PC-3 (cell line): ENCODE data around the gene PRKAR1B.

Source experiments
- EZH2phosphoT487 ChIP-seq: fragments of 300-600 bp; sonication (generic); IDR thresholded peaks from 2 replicates; pipeline ENCODE4 v1.6.1; 2018; ENCODE audit warnings: mild to moderate bottlenecking, antibody characterized with exemption, low read length, borderline replicate concordance
- TF ChIP-seq, protein P1 (sequence below): fragments of 300-600 bp; sonication (generic); conservative IDR thresholded peaks from 2 replicates; pipeline ENCODE4 v1.5.1; 2017; ENCODE audit warnings: antibody characterized with exemption, low read depth, mild to moderate bottlenecking, low read length

DNA sequence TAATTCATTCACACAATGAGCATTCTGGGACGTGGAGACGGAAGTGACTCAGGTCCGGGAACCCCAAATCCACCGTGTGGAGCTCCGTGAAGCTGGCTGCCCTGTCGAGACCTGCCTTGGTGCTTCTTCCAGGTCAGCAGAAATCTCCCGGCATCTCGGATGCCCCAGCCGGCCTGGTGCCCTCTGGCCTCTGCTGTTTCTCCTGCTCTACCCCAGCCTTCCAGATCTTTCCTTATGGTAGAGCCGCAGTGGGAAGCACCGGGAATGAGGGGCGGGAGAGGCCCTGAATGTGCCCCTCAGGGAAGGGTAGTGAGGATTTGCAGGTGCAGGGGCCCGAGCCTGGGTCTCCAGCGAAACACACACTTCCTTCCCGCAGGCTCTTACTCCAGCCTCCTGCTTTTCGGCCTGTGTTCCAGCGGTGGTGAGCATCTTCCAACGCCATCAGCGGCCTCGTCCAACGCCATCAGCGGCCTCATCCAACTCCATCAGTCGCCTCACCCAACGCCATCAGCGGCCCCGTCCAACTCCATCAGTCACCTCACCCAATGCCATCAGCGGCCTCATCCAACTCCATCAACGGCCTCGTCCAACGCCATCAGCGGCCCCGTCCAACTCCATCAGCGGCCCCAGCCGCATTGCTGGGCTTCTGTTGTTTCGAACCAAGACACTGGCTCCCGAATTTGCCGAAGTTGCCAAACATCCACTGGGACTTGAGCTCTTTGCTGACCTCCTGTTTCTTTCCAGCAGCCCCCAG lies 150.4 kb downstream of the PRKAR1B start:
- TF ChIP-seq, protein P1, sequence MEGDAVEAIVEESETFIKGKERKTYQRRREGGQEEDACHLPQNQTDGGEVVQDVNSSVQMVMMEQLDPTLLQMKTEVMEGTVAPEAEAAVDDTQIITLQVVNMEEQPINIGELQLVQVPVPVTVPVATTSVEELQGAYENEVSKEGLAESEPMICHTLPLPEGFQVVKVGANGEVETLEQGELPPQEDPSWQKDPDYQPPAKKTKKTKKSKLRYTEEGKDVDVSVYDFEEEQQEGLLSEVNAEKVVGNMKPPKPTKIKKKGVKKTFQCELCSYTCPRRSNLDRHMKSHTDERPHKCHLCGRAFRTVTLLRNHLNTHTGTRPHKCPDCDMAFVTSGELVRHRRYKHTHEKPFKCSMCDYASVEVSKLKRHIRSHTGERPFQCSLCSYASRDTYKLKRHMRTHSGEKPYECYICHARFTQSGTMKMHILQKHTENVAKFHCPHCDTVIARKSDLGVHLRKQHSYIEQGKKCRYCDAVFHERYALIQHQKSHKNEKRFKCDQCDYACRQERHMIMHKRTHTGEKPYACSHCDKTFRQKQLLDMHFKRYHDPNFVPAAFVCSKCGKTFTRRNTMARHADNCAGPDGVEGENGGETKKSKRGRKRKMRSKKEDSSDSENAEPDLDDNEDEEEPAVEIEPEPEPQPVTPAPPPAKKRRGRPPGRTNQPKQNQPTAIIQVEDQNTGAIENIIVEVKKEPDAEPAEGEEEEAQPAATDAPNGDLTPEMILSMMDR, result no peak
- no peak for TF ChIP-seq EZH2phosphoT487
